GM12891 (cell line): Measurements from ENCODE around the gene SCART1.

Experiments
- DNase-seq: peaks from one replicate; pipeline ENCODE4 v3.0.0; 2011; ENCODE audit warnings: low spot score; ENCODE audit not compliant: insufficient read length
- FAIRE-seq: peaks from 2 replicates; lab custom pipeline; 2011; peaks lifted over from hg19 to GRCh38; lab: Jason Lieb, UNC
- PAX5 ChIP-seq: IDR thresholded peaks from 2 replicates; pipeline ENCODE4 v1.6.1; 2011; ENCODE audit warnings: low read length, moderate library complexity, mild to moderate bottlenecking; ENCODE audit not compliant: insufficient read depth, severe bottlenecking
- POLR2A ChIP-seq: IDR thresholded peaks from 2 replicates; pipeline ENCODE4 v1.6.1; 2011; ENCODE audit warnings: low read depth, low read length, control low read depth
- POLR2AphosphoS5 ChIP-seq: IDR thresholded peaks from 2 replicates; pipeline ENCODE4 v1.6.1; 2011; ENCODE audit warnings: low read depth, low read length, control low read depth
- POU2F2 ChIP-seq: IDR thresholded peaks from 2 replicates; pipeline ENCODE4 v1.6.1; 2011; ENCODE audit warnings: low read depth, mild to moderate bottlenecking, control low read depth, low read length, moderate library complexity
- SPI1 ChIP-seq: IDR thresholded peaks from 2 replicates; pipeline ENCODE4 v1.6.1; 2011; ENCODE audit warnings: low read depth, low read length, control low read depth
- TAF1 ChIP-seq: IDR thresholded peaks from 2 replicates; pipeline ENCODE4 v1.6.1; 2011; ENCODE audit warnings: low read depth, low read length, control low read depth

SCART1 gene

GRCh38 chr10:133474665-133475424 lies 21.1 kb downstream of the SCART1 start:
- DNase-seq (no peak), FAIRE-seq (no peak)
- TF ChIP-seq PAX5 (no peak), POU2F2 (no peak), TAF1 (no peak), POLR2A (no peak), POLR2AphosphoS5 (no peak), SPI1 (no peak)

GRCh38 chr10:133475425-133475734 lies 21.6 kb downstream of the SCART1 start:
- TF ChIP-seq PAX5: no peak
- TF ChIP-seq POLR2A: no peak
- TF ChIP-seq POU2F2: no peak
- no peak for TF ChIP-seq TAF1
- TF ChIP-seq SPI1: no peak
- FAIRE-seq: no peak
- DNase-seq: no peak

DNA sequence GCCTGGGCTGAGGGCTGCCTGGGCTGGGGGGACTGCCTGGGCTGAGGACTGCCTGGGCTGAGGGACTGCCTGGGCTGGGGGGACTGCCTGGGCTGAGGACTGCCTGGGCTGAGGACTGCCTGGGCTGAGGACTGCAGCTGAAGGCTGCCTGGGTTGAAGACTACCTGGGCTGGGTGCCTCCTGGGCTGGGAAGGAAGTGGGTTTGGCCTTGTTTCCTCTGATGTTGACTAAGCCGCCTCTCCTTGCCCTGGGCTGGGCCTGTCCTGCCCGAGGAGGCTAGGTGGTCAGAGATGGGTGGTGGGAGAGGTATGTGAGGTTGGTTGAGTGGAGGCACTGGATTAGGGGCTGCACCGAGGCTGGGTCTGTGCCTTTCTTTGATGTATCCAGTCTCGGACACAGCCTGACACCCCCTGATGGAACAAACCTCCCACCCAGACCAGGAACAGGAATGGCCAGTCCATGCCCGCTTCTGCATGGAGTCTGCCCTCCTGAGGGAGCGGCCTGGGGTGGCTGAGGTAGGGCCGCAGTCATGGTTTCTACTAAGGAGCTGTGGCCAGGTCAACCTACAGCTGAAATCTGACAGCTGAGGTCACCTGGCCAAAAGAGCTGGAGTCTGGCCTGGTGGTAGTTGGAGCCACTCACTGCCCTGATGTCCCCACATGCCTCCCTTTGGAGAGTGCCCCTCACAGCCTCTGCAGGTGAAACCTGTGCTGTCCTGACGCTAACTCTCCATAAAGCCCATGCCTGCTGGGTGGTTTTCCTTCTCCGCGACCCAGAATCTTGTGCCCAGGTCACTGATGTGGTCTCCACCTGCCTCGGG lies 22.3 kb downstream of the SCART1 start:
- TF ChIP-seq TAF1 (no peak), POLR2A (no peak), SPI1 (no peak), POU2F2 (no peak), PAX5 (no peak), POLR2AphosphoS5 (no peak)
- FAIRE-seq (peak; percentile 33), DNase-seq (no peak)

DNA sequence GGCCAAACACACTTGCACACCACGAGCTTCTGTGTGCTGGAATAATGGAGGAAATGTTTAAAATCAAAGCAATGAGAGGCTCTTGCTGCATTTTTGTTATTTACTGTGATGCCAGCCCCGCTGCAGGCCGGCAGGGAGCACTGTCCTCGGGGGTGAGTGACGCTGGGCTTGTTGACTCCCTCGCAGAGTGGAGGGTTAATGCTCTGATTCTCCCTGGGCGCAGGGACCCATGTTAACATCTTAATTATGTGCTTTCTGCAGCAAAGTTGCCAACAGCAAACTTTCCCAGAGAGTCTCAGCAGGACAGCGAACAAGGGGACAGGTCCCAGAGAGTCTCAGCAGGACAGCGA lies 22.9 kb downstream of the SCART1 start:
- no peak for FAIRE-seq
- DNase-seq: no peak
- no peak for TF ChIP-seq SPI1
- no peak for TF ChIP-seq TAF1
- no peak for TF ChIP-seq PAX5
- TF ChIP-seq POLR2AphosphoS5: no peak
- TF ChIP-seq POLR2A: no peak
- TF ChIP-seq POU2F2: no peak

DNA sequence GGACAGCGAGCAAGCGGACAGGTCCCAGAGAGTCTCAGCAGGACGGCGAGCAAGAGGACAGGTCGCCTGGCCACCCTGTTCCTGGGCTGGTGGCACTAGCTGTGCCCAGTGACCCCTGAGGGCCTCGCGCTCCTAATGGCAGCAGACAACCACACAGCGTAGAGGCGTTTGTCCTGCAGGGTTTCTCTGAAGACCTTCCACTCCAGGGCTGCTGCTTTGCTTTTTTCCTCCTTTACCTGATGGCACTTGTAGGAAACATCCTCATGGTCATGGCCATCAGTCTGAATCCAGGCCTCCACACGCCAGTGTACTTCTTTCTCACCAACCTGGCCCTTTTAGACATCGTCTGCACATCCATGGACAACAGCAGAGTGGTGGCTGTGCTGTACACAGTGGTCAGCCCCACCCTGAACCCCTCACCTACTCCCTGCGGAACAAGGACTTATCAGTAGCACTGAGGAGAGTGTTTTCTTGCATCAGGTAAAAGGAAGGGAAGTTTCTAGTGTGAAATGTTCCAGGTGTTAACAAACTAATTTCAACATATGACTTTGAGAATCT lies 27.4 kb downstream of the SCART1 start:
- FAIRE-seq (no peak), DNase-seq (no peak)
- no peak for TF ChIP-seq POLR2A

DNA sequence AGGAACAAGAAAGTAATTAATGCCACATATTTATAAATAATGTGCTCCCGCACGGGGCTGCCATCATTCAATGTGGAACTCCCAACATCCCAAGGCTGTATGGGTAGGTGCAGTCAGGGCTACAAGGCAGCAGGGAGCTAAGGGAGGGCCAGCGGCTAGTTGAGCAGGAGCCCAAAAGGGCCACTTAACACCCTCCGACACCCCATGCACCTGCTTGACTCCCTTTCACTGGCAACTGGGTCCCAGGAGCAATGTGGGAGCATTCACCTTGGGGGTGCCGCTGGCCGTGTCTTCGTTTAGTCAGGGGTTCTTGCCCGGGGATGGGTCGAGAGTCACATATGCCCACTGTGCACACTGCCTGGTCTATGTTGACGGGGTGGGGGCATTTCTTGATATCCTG lies 27.9 kb downstream of the SCART1 start:
- TF ChIP-seq POLR2AphosphoS5 (no peak), SPI1 (no peak), POLR2A (no peak), POU2F2 (no peak), TAF1 (no peak), PAX5 (no peak)
- DNase-seq (no peak), FAIRE-seq (no peak)

- FAIRE-seq (no peak), DNase-seq (no peak)
- no peak for TF ChIP-seq SPI1
These were observed 31.1 kb downstream of the SCART1 start for GRCh38 chr10:133484818-133485217.

GRCh38 chr10:133487085-133487484 lies 33.3 kb downstream of the SCART1 start:
- TF ChIP-seq POU2F2 (no peak), SPI1 (no peak), POLR2AphosphoS5 (no peak)

GRCh38 chr10:133488354-133488753 lies 34.6 kb downstream of the SCART1 start:
- DNase-seq (no peak), FAIRE-seq (no peak)
- no peak for TF ChIP-seq POLR2AphosphoS5
- no peak for TF ChIP-seq POU2F2
- no peak for TF ChIP-seq POLR2A
- no peak for TF ChIP-seq TAF1
- TF ChIP-seq PAX5: no peak
- no peak for TF ChIP-seq SPI1

More at GRCh38 chr10:133487085-133487484, 33.3 kb downstream of the SCART1 start:
- DNase-seq (no peak), FAIRE-seq (no peak)
